ENCODE measurements around the gene ZNF143.
"Not testable (repeated sequence)": the region's sequence is repeated elsewhere in the genome, so short reads cannot be mapped to it uniquely, and the experiment has no call there.

Gene ZNF143

GRCh38 chr11:9533736-9534473 lies 73.1 kb downstream of the ZNF143 start:
- no peak overlapping the region for H3K4me3 ChIP-seq (ENCODE audit: low read depth, low read length)
- no peak overlapping the region for H3K27ac ChIP-seq
- H3K27me3 ChIP-seq (ENCODE audit: insufficient read depth, low read depth, severe bottlenecking), result no peaks in the 10 kb centered on the region
- TF ChIP-seq CTCF (IDR thresholded peaks at IDR 0.05; ENCODE audit: low read depth, low read length), result no peak
- no peaks in the 10 kb centered on the region for H3K36me3 ChIP-seq
- no peaks in the 10 kb centered on the region for H3K9me3 ChIP-seq (ENCODE audit: severe bottlenecking)
- no peak for DNase-seq

GRCh38 chr11:9535189-9535781 lies 74.5 kb downstream of the ZNF143 start:
- Histone ChIP-seq H3K27ac (no peak overlapping the region), H3K9me3 (ENCODE audit: severe bottlenecking) (no peaks in the 10 kb centered on the region), H3K36me3 (no peaks in the 10 kb centered on the region), H3K4me3 (ENCODE audit: low read depth, low read length) (no peak overlapping the region), H3K27me3 (ENCODE audit: insufficient read depth, low read depth, severe bottlenecking) (no peaks in the 10 kb centered on the region)
- peak; percentile 63 for DNase-seq
- peak; percentile 90 for TF ChIP-seq CTCF (IDR thresholded peaks at IDR 0.05; ENCODE audit: low read depth, low read length)

- Histone ChIP-seq H3K4me3 (ENCODE audit: low read depth, low read length) (no peak overlapping the region), H3K9me3 (ENCODE audit: severe bottlenecking) (no peaks in the 10 kb centered on the region), H3K27ac (no peak overlapping the region), H3K36me3 (no peaks in the 10 kb centered on the region), H3K27me3 (ENCODE audit: insufficient read depth, low read depth, severe bottlenecking) (no peaks in the 10 kb centered on the region)
- TF ChIP-seq CTCF (IDR thresholded peaks at IDR 0.05; ENCODE audit: low read depth, low read length), result no peak
- no peak for DNase-seq
Measured at GRCh38 chr11:9538548-9538947, 77.7 kb downstream of the ZNF143 start.

- DNase-seq; H3K9me3 ChIP-seq (ENCODE audit: severe bottlenecking); H3K4me3 ChIP-seq (ENCODE audit: low read depth, low read length); H3K27ac ChIP-seq; H3K27me3 ChIP-seq (ENCODE audit: insufficient read depth, low read depth, severe bottlenecking); H3K36me3 ChIP-seq: not testable (repeated sequence)
Measured at GRCh38 chr11:9549216-9549615, 88.4 kb downstream of the ZNF143 start.

GRCh38 chr11:9550191-9550628 lies 89.4 kb downstream of the ZNF143 start:
- TF ChIP-seq CTCF (IDR thresholded peaks at IDR 0.05; ENCODE audit: low read depth, low read length), result no peak
- Histone ChIP-seq H3K4me3 (ENCODE audit: low read depth, low read length) (no peak overlapping the region), H3K27ac (no peak overlapping the region), H3K9me3 (ENCODE audit: severe bottlenecking) (no peaks in the 10 kb centered on the region), H3K36me3 (no peaks in the 10 kb centered on the region), H3K27me3 (ENCODE audit: insufficient read depth, low read depth, severe bottlenecking) (no peaks in the 10 kb centered on the region)
- no peak for DNase-seq

GRCh38 chr11:9561279-9561982 lies 100.6 kb downstream of the ZNF143 start:
- Histone ChIP-seq H3K36me3 (no peaks in the 10 kb centered on the region), H3K4me3 (ENCODE audit: low read depth, low read length) (no peak overlapping the region), H3K27me3 (ENCODE audit: insufficient read depth, low read depth, severe bottlenecking) (no peaks in the 10 kb centered on the region), H3K9me3 (ENCODE audit: severe bottlenecking) (peaks cover 11% of the 10 kb centered on the region), H3K27ac (no peak overlapping the region)
- no peak for TF ChIP-seq CTCF (IDR thresholded peaks at IDR 0.05; ENCODE audit: low read depth, low read length)
- no peak for DNase-seq
